AG09309 (cell line): ENCODE data around the gene STK32B.

Experiments used
- DNase-seq: peaks from one replicate; pipeline ENCODE4 v3.0.0-alpha.2; 2010; ENCODE audit warnings: low read depth
- H3K4me3 ChIP-seq: 2 replicates; pipeline ENCODE4 v1.5.1; 2011; ENCODE audit warnings: mild to moderate bottlenecking, low read depth, low read length, moderate library complexity; ENCODE audit not compliant: control insufficient read depth
- TF ChIP-seq, protein P1 (sequence below): IDR thresholded peaks from 2 replicates; pipeline ENCODE4 v1.5.1; 2011; ENCODE audit warnings: mild to moderate bottlenecking, low read depth, low read length, inconsistent platforms; ENCODE audit not compliant: insufficient read depth, control insufficient read depth; ENCODE audit errors: missing control alignments

Gene STK32B

DNA sequence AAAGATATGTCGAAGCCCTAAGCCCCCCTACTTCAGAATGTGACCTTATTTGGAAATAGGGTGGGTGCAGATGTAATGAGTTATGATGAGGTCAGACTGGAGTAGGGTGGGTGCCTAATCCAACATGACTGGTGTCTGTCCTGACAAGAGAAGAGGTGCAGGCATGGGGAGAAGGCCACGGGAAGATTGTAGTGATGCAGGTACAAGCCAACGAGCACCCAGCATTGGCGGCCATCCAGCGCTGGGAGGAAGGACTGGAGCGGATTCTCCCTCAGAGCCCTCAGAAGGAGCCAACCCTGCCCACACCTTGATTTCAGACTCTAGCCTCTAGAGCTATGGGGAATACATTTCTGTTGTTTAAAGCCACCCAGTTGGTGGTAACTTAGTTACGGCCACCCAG, 419.9 kb downstream of the STK32B start:
- no peak overlapping the region for H3K4me3 ChIP-seq
- TF ChIP-seq, protein P1, sequence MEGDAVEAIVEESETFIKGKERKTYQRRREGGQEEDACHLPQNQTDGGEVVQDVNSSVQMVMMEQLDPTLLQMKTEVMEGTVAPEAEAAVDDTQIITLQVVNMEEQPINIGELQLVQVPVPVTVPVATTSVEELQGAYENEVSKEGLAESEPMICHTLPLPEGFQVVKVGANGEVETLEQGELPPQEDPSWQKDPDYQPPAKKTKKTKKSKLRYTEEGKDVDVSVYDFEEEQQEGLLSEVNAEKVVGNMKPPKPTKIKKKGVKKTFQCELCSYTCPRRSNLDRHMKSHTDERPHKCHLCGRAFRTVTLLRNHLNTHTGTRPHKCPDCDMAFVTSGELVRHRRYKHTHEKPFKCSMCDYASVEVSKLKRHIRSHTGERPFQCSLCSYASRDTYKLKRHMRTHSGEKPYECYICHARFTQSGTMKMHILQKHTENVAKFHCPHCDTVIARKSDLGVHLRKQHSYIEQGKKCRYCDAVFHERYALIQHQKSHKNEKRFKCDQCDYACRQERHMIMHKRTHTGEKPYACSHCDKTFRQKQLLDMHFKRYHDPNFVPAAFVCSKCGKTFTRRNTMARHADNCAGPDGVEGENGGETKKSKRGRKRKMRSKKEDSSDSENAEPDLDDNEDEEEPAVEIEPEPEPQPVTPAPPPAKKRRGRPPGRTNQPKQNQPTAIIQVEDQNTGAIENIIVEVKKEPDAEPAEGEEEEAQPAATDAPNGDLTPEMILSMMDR = no peak
- no peak for DNase-seq

DNA sequence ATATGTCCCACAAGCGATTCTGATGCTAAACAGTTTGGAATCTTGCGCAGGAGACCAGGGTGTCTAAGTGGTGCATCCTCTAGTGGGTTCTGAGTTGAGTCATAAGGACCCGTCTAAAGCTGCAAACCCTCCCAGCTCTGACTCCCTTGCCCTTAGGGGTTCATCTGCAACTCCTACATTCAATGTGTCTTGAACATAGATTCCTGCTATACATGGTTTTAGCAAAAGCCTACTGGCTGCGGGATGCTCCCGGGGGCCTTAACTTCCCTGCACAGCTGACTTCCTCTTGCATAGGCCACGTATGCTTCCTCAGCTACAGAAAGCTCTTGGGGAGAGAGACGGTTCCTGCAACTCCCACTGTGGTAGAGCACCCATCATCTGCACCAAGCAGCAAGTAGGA, 420.4 kb downstream of the STK32B start:
- TF ChIP-seq, protein P1 = no peak
- H3K4me3 ChIP-seq = no peak overlapping the region
- no peak for DNase-seq

DNA sequence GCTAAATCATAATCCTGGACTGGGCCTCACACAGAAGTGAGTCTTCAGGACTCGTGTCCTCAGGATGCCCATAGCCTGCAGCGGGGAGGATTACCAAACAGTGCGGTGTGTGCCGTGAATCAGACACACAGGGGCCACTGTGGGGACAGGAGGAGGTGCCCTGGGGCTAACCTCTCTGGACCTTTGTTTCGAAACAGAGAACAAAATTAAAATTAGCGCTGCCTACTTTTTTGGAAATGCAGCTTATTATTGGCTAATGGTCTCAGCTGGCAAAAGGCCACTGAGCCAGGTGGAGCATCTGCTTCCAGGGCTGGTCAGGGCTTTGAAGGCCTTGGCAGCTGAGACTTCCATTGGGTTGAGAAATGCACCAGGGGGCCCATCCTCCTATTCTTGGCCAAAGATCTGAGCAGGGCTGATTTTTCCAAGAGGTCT, 420.9 kb downstream of the STK32B start:
- TF ChIP-seq, protein P1 = no peak
- DNase-seq = no peak
- no peak overlapping the region for H3K4me3 ChIP-seq

DNA sequence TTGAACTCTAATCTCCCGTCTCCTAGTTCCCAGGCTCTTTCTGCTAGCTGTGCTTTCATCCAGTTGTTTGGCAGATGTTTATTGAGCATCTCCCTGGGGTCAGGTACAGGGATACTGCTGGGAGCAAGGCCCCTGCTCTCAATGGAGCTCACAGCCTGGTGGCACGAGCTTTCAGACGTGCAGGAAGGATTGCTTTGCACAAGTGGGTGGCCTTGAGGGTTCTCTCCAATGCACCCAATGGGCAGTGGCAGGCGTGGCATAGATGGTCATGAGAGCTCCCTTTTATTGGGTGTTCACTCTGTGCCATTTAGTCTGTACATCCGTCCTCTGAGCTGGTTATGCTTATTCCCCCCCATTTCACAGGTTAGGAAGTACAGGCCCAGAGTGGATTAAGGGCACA, 421.8 kb downstream of the STK32B start:
- TF ChIP-seq, protein P1 = no peak
- DNase-seq = no peak
- H3K4me3 ChIP-seq = no peak overlapping the region

DNA sequence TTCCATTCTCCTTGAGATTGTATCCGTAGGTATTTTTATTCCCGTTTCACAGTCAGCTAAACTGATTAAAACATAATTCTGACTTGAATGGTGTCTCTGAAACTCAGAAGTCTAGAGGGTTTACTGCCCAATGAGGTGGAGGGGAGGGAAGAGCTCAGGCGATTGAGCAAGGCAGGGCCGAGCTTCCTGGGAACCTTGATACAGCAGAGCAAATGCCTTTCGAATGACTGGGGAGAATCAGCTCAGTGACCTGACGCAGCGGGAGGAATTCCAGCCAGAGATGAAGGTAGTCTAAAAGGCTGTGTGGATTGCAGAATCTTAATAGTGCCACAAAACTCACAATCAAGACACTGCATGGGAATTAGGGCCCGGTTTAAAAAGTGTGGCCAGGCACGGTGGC, 423.5 kb downstream of the STK32B start:
- H3K4me3 ChIP-seq = no peak overlapping the region
- TF ChIP-seq, protein P1 = no peak
- no peak for DNase-seq

DNA sequence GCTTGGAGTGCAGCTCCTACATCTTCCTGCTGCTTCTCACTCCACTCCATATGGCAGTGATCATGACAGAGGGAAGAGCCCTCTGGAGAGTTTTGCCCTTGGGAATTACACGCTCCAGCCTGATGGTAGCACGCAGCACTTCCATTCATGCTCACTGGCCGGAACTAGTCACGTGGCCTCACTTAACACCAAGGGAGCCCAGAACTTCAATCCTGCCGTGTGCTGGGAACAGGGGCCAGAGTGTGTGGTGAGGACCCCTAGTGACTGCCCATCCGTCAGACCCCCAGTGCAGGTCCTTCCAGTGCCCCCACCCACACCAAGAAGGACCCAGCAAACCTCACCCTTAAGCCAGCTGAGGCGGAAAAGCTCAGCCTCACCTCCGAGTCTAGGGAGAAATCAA, 426.3 kb downstream of the STK32B start:
- TF ChIP-seq, protein P1 = no peak
- DNase-seq = no peak
- no peak overlapping the region for H3K4me3 ChIP-seq

DNA sequence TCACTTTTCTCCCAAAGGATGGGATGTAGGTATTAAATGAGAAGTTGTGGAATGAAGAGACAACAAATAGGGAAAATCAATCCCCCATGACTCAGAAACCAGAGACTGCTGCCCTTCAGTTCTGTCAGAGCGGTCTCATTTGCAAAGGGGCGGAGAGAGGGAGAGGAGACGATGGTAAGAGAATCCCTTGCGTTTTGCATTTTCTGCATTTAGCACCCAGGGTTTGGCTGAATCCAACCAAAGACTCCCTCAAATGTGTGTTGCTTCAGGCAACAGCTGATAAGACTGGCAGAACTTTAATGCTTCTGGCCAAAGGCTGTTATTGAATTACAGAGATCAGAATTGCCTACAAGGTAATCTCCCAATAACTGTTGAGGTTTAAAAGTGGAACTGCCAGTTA, 426.9 kb downstream of the STK32B start:
- H3K4me3 ChIP-seq = no peak overlapping the region
- DNase-seq = no peak
- TF ChIP-seq, protein P1 = no peak
